ENCODE data around the gene MALT1. TPM values are rescaled to one million over a fixed set of nuclear protein-coding genes. Genes with fewer than 3 reads are reported as not detected.

The MALT1 gene
- total RNA-seq, 3 donors from 2014 or later = 26.7 to 33.5 (median 26.9) TPM

DNA sequence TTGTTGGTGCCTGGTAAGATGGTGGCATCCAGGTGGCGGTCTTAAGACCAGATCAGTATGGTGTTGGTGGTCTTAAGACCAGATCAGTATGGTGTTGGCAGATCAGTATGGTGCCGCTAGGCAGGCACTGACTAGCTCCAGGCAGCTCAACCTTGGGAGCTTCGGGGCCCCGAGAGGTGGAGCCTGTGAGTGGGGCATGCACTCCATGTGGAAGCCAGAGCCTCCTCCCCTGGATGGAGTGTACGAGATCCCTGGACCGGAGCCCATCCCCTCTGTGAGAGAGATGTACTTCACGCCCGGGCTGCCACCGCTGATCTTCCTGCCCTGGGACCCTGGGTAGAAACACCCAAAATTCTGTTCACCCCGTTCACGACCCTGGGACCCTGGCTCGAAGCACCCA is 19.0 kb downstream of the MALT1 start:
- Histone ChIP-seq H3K36me3 (no peaks in the 10 kb centered on the region), H3K4me1 (no peaks in the 10 kb centered on the region), H3K9me3 (no peaks in the 10 kb centered on the region), H3K4me3 (no peak overlapping the region), H3K27ac (no peak overlapping the region), H3K27me3 (no peaks in the 10 kb centered on the region)
- TF ChIP-seq POLR2AphosphoS5 (IDR thresholded peaks at IDR 0.05) = no peak
- TF ChIP-seq POLR2A (IDR thresholded peaks at IDR 0.05) = no peak
- intact Hi-C loops (cut with DNase I; ENCODE audit: low total_unique reads) = no loop called here
- DNase-seq (ENCODE audit: low spot score in 2 of 2) = no peak

DNA sequence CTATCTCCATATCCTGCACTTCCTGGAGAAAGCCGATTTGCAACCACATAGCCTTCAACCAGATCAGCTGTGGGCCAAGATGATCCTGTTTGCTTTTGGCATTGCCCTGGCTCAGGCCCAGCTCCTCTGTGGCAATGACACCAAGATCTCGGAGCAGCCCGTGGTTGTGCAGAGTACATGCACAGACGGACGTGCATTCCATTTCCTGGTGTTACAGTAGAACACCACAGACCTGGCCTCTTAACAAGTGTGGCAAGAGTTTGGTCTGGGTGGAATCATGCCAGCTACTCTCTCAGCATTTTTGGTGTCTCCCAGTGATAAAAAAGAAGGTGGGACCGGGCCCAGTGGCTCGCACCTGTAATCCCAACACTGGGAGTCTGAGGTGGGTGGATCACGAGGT is 20.0 kb downstream of the MALT1 start:
- TF ChIP-seq POLR2A (IDR thresholded peaks at IDR 0.05) (no peak), POLR2AphosphoS5 (IDR thresholded peaks at IDR 0.05) (no peak)
- TF ChIP-seq, protein P1, sequence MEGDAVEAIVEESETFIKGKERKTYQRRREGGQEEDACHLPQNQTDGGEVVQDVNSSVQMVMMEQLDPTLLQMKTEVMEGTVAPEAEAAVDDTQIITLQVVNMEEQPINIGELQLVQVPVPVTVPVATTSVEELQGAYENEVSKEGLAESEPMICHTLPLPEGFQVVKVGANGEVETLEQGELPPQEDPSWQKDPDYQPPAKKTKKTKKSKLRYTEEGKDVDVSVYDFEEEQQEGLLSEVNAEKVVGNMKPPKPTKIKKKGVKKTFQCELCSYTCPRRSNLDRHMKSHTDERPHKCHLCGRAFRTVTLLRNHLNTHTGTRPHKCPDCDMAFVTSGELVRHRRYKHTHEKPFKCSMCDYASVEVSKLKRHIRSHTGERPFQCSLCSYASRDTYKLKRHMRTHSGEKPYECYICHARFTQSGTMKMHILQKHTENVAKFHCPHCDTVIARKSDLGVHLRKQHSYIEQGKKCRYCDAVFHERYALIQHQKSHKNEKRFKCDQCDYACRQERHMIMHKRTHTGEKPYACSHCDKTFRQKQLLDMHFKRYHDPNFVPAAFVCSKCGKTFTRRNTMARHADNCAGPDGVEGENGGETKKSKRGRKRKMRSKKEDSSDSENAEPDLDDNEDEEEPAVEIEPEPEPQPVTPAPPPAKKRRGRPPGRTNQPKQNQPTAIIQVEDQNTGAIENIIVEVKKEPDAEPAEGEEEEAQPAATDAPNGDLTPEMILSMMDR (IDR thresholded peaks at IDR 0.05) = no peak
- intact Hi-C loops (cut with DNase I; ENCODE audit: low total_unique reads) = no loop called here
- no peaks in the 10 kb centered on the region for H3K36me3 ChIP-seq
- no peak for DNase-seq (ENCODE audit: low spot score in 2 of 2)
- no peaks in the 10 kb centered on the region for H3K4me1 ChIP-seq
- H3K27me3 ChIP-seq = no peaks in the 10 kb centered on the region
- H3K27ac ChIP-seq = no peak overlapping the region
- no peaks in the 10 kb centered on the region for H3K9me3 ChIP-seq
- H3K4me3 ChIP-seq = no peak overlapping the region

DNA sequence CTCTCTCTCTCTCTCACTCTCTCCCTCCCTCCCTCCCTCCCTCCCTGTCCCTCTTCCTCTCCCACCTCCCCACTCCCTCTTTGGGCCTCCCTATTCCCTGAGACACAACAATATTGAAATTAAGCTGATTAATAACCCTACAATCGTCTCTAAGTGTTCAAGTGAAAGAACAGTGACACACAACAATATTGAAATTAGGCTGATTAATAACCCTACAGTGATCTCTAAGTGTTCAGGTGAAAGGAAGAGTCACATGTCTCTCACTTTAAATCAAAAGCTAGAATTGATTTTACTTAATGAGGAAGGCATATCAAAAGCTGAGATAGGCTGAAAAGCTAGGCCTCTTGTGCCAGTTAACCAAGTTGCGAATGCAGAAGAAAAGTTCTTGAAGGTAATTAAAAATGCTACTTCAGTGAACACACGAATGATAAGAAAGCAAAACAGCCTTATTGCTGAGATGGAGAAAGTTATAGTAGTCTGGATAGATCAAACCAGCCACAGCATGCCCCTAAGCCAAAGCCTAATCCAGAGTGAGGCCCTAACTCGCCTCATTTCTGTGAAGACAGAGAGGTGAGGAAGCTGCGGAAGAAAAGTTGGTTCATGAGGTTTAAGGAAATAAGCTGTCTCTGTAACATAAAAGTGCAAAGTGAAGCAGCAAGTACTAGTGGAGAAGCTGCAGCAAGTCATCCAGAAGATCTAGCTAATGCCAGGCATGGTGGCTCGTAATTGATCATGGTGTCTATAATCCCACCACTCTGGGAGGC is 21.3 kb downstream of the MALT1 start:
- Histone ChIP-seq H3K27me3 (no peaks in the 10 kb centered on the region), H3K9me3 (no peaks in the 10 kb centered on the region), H3K36me3 (no peaks in the 10 kb centered on the region), H3K4me1 (no peaks in the 10 kb centered on the region), H3K4me3 (no peak overlapping the region), H3K27ac (no peak overlapping the region)
- intact Hi-C loops (cut with DNase I; ENCODE audit: low total_unique reads) = no loop called here
- TF ChIP-seq POLR2A (IDR thresholded peaks at IDR 0.05) = no peak
- TF ChIP-seq, protein P1 (IDR thresholded peaks at IDR 0.05) = no peak
- no peak for DNase-seq (ENCODE audit: low spot score in 2 of 2)

DNA sequence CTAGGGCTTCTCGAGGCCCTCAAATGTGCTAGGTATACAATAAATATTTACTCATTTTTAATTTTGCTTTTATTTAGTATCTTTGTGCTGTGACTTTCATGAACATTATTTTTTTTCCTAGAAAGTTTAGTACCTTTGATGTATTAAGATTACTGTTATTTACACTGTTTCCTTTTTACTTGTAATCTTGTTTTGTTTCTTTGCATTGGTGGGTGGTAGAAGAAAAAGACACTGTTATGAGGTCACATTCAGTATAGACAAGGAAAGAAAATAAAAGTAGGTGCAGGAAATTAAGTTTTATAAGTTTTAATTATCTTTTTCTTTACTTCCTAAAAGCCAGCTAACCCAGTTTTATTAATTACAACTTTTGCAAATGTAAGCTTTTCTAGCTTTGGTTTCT is 23.0 kb downstream of the MALT1 start:
- H3K9me3 ChIP-seq = no peaks in the 10 kb centered on the region
- intact Hi-C loops (cut with DNase I; ENCODE audit: low total_unique reads) = no loop called here
- H3K27ac ChIP-seq = no peak overlapping the region
- DNase-seq (ENCODE audit: low spot score in 2 of 2) = no peak
- no peaks in the 10 kb centered on the region for H3K27me3 ChIP-seq
- no peaks in the 10 kb centered on the region for H3K36me3 ChIP-seq
- no peak for TF ChIP-seq POLR2A (IDR thresholded peaks at IDR 0.05)
- no peak for TF ChIP-seq POLR2AphosphoS5 (IDR thresholded peaks at IDR 0.05)
- H3K4me1 ChIP-seq = no peaks in the 10 kb centered on the region
- H3K4me3 ChIP-seq = no peak overlapping the region

DNA sequence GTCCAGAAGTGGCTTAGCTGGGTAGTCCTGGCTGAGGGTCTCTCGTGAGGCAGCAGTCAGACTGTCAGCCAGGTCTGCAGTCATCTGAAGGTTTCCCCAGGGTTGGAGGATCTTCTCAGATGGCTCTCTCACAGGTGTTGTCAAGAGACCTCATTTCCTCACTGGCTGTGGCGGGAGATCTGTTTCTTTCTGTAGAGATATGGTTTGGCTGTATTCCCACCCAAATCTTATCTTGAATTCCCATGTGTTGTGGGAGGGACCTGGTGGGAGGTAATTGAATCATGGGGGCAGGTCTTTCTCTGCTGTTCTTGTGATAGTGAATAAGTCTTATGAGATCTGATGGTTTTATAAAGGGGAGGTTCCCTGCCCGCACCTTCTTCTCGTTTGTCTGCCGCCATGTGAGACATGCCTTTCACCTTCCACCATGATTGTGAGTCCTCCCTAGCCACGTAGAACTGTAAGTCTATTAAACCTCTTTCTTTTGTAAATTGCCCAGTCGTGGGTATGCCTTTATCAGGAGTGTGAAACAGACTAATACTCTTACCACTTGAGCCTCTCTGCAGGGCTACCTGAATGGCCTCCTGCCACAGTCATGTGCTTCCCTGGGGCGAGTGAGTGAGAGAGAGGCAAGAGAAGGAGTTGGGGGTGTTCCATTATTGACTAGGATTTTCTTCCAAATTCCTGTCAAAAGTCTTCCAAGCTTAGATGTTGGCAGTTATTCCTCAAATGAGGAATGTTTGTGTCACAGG is 23.6 kb downstream of the MALT1 start:
- DNase-seq (ENCODE audit: low spot score in 2 of 2) = no peak
- Histone ChIP-seq H3K9me3 (no peaks in the 10 kb centered on the region), H3K36me3 (no peaks in the 10 kb centered on the region), H3K27me3 (no peaks in the 10 kb centered on the region), H3K27ac (no peak overlapping the region), H3K4me3 (no peak overlapping the region), H3K4me1 (no peaks in the 10 kb centered on the region)
- intact Hi-C loops (cut with DNase I; ENCODE audit: low total_unique reads) = no loop called here
- TF ChIP-seq, protein P1 (IDR thresholded peaks at IDR 0.05) = no peak
- TF ChIP-seq POLR2AphosphoS5 (IDR thresholded peaks at IDR 0.05) = no peak
- no peak for TF ChIP-seq POLR2A (IDR thresholded peaks at IDR 0.05)

DNA sequence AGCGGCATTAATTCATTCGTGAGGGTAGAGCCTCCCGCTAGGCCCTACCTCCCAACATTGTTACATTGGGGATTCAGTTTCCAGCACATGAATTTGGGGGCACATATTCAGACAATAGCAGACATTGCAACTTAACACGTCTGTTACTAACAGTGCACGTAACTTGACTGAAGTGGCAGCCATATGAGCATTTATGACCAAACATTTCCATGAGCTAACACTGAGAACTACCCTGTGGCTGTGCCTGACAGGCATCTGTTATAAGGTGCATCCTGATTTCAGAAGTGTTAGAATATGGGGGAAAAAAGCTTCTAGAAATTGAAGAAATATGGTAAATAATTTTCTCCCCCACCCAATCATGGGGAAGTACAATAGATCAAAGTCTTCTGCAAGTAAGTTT is 24.5 kb downstream of the MALT1 start:
- H3K4me1 ChIP-seq = no peaks in the 10 kb centered on the region

More for the DNA sequence above, 24.5 kb downstream of the MALT1 start:
- no peak for DNase-seq (ENCODE audit: low spot score in 2 of 2)
- no peak overlapping the region for H3K4me3 ChIP-seq
- no peaks in the 10 kb centered on the region for H3K27me3 ChIP-seq
- H3K9me3 ChIP-seq = no peaks in the 10 kb centered on the region
- H3K27ac ChIP-seq = no peak overlapping the region
- no peaks in the 10 kb centered on the region for H3K36me3 ChIP-seq
- intact Hi-C loops (cut with DNase I; ENCODE audit: low total_unique reads) = no loop called here
- no peak for TF ChIP-seq POLR2A (IDR thresholded peaks at IDR 0.05)
- TF ChIP-seq, protein P1 (IDR thresholded peaks at IDR 0.05) = no peak
- TF ChIP-seq POLR2AphosphoS5 (IDR thresholded peaks at IDR 0.05) = no peak
